ENCODE data around the gene OR9Q1.
"Not testable (repeated sequence)": the region's sequence is repeated elsewhere in the genome, so short reads cannot be mapped to it uniquely, and the experiment has no call there.

The OR9Q1 gene

GRCh38 chr11:57979532-57980079 is 44.1 kb upstream of the OR9Q1 start:
- Histone ChIP-seq H3K9me3 (no peaks in the 10 kb centered on the region), H3K4me1 (no peaks in the 10 kb centered on the region), H3K36me3 (no peaks in the 10 kb centered on the region), H3K4me3 (ENCODE audit: low read depth, low read length) (no peak overlapping the region), H3K27me3 (no peaks in the 10 kb centered on the region)
- TF ChIP-seq, protein P1, sequence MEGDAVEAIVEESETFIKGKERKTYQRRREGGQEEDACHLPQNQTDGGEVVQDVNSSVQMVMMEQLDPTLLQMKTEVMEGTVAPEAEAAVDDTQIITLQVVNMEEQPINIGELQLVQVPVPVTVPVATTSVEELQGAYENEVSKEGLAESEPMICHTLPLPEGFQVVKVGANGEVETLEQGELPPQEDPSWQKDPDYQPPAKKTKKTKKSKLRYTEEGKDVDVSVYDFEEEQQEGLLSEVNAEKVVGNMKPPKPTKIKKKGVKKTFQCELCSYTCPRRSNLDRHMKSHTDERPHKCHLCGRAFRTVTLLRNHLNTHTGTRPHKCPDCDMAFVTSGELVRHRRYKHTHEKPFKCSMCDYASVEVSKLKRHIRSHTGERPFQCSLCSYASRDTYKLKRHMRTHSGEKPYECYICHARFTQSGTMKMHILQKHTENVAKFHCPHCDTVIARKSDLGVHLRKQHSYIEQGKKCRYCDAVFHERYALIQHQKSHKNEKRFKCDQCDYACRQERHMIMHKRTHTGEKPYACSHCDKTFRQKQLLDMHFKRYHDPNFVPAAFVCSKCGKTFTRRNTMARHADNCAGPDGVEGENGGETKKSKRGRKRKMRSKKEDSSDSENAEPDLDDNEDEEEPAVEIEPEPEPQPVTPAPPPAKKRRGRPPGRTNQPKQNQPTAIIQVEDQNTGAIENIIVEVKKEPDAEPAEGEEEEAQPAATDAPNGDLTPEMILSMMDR (IDR thresholded peaks at IDR 0.05; ENCODE audit: low read depth, low read length), result no peak
- DNase-seq, result no peak

GRCh38 chr11:57980201-57980600 is 43.5 kb upstream of the OR9Q1 start:
- Histone ChIP-seq H3K27me3 (no peaks in the 10 kb centered on the region), H3K4me1 (no peaks in the 10 kb centered on the region), H3K9me3 (no peaks in the 10 kb centered on the region), H3K4me3 (ENCODE audit: low read depth, low read length) (no peak overlapping the region), H3K36me3 (no peaks in the 10 kb centered on the region)
- TF ChIP-seq, protein P1 (IDR thresholded peaks at IDR 0.05; ENCODE audit: low read depth, low read length), result no peak
- no peak for DNase-seq

DNA sequence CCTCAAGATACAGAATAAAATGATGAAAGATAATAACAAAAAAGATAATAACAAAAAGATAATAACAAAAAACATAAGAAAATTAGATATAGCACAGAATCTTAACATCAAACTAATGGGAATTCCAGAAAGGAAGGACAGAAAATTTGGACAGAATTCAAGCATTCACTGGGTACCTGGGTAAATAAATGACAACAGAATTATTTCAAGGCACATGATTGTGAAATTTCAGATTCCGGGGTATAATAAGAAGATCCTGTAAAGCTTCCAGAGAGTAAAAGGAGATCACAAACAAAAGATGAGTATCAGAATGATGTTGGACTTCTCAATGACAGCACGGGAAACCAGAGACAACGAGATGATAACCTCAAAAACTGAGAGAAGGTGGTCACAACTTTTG is 42.1 kb upstream of the OR9Q1 start:
- no peak for DNase-seq
- Histone ChIP-seq H3K27me3 (no peaks in the 10 kb centered on the region), H3K9me3 (no peaks in the 10 kb centered on the region), H3K4me3 (ENCODE audit: low read depth, low read length) (no peak overlapping the region), H3K4me1 (no peaks in the 10 kb centered on the region), H3K36me3 (no peaks in the 10 kb centered on the region)
- TF ChIP-seq, protein P1 (IDR thresholded peaks at IDR 0.05; ENCODE audit: low read depth, low read length), result no peak

- Histone ChIP-seq H3K4me3 (ENCODE audit: low read depth, low read length) (no peak overlapping the region), H3K27me3 (no peaks in the 10 kb centered on the region), H3K4me1 (no peaks in the 10 kb centered on the region), H3K36me3 (no peaks in the 10 kb centered on the region), H3K9me3 (no peaks in the 10 kb centered on the region)
- DNase-seq, result no peak
- TF ChIP-seq, protein P1 (IDR thresholded peaks at IDR 0.05; ENCODE audit: low read depth, low read length), result no peak
Measured at GRCh38 chr11:57982776-57983175, 40.9 kb upstream of the OR9Q1 start.

DNA sequence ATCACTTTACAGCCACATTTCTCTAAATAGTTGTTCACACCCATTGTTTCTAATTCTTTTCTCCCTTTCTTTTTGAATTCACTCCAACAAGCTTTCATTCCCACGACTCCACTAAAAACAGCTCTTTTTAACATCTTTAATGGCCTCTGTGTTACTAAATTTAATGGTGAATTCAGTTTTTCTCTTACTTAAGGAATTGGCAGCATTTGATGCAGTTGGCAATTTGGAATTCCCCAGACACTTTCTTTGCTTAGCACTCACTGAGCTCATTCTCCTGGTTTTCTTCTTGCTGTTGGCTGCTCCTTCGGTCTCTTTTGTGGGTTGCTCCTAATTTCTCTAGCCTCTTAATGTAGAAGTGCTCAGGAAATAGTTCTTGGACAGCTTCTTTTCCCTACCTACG is 40.5 kb upstream of the OR9Q1 start:
- no peak for DNase-seq
- Histone ChIP-seq H3K4me1 (no peaks in the 10 kb centered on the region), H3K4me3 (ENCODE audit: low read depth, low read length) (no peak overlapping the region), H3K9me3 (no peaks in the 10 kb centered on the region), H3K36me3 (no peaks in the 10 kb centered on the region), H3K27me3 (no peaks in the 10 kb centered on the region)
- TF ChIP-seq, protein P1 (IDR thresholded peaks at IDR 0.05; ENCODE audit: low read depth, low read length), result no peak

DNA sequence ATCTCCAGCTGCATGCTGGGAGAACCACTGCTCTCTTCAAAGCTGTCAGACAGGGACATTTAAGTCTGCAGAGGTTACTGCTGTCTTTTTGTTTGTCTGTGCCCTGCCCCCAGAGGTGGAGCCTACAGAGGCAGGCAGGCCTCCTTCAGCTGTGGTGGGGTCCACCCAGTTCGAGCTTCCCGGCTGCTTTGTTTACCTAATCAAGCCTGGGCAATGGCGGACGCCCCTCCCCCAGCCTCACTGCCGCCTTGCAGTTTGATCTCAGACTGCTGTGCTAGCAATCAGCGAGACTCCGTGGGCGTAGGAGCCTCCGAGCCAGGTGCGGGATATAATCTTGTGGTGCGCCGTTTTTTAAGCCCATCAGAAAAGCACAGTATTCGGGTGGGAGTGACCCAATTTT is 24.2 kb upstream of the OR9Q1 start:
- DNase-seq; H3K4me3 ChIP-seq (ENCODE audit: low read depth, low read length); H3K9me3 ChIP-seq; H3K4me1 ChIP-seq; H3K36me3 ChIP-seq; H3K27me3 ChIP-seq: not testable (repeated sequence)

DNA sequence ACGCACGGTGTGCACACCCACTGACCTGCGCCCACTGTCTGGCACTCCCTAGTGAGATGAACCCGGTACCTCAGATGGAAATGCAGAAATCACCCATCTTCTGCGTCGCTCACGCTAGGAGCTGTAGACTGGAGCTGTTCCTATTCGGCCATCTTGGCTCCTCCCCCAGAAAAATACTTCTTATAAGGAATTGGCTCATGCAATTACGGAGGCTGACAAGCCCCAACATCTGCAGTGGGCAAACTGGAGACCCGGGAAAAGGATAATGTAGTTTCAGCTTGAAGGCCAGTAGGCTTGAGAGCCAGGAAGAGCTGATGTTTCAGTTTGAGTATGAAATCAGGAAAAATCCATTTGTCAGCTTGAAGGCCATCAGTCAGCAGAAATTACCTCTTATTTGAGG is 23.7 kb upstream of the OR9Q1 start:
- not testable (repeated sequence) for H3K4me1 ChIP-seq; H3K9me3 ChIP-seq; DNase-seq; H3K36me3 ChIP-seq; H3K4me3 ChIP-seq (ENCODE audit: low read depth, low read length); H3K27me3 ChIP-seq
